HG02571 (cell line): ENCODE results near the gene USP7.
"Not testable (repeated sequence)": the region's sequence is repeated elsewhere in the genome, so short reads cannot be mapped to it uniquely, and the experiment has no call there.

ENCODE experiments used
- ATAC-seq: cut with Tn5 transposase; IDR thresholded peaks from one replicate; pipeline ENCODE4 v1.9.1; 2021; ENCODE audit warnings: mild to moderate bottlenecking, moderate library complexity; ENCODE audit not compliant: unreplicated experiment

Gene USP7

DNA sequence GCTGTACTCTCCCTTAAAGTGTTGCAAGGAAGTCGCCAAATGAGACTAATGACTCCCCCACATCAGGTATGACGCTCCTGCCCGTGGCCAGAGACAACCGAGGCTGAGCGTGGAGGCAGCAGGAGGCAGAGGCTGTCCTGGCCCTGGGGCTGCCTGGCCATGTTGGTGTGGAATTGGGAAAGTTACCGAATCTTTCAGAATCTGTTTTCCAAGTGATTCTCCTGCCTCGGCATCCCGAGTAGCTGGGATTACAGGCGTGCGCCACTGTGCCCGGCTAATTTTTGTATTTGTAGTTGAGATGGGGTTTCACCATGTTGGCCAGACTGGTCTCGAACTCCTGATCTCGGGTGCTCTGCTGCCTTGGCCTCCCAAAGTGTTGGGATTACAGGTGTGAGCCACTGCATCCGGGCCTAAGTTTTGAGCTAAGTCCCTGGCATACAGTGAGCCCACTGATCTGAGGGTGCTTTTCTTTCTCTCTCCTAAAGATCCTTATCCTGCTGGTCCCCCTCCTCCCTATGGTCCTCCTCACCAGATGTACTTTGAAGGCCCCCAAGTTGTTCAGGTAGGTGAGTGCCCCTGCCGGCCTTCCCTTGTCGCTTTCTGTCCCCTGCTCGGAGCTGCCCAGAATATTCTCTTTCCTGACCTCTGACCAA lies 80.9 kb downstream of the USP7 start:
- ATAC-seq: no peak

DNA sequence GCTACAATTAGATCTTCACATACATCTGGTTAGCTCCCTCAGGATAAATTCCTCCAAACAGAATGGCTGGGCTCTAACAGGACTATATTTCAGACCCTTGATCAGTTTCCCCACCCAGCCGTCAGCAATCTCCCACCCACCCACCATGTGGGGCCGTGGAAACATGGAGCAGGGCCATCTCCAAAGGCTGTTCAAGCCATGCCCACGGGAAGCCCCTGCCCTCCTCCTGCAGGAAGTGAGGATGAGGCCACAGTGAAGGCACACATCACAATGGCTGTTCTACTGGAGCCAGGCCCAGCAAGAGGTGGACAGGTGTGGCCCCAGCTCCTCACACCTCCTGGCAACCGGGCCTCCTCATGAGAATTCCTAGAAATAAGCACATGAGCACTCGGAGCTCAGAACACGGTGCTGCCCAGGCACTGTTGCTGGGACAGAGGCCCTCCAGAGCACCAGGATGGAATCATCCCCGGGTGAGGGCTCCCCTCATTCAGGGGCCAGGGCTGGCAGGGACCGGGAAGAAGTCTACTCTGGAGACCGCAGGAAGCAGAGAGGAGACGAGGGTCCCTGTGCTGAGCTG lies 81.6 kb downstream of the USP7 start, which contains the start of gene LITAFD:
Gene LITAFD, plus strand, starts transcription at position 311 of the 577 bp plus-strand sequence. CDS start 2,005 bp downstream, outside the sequence.
- ATAC-seq: no peak

DNA sequence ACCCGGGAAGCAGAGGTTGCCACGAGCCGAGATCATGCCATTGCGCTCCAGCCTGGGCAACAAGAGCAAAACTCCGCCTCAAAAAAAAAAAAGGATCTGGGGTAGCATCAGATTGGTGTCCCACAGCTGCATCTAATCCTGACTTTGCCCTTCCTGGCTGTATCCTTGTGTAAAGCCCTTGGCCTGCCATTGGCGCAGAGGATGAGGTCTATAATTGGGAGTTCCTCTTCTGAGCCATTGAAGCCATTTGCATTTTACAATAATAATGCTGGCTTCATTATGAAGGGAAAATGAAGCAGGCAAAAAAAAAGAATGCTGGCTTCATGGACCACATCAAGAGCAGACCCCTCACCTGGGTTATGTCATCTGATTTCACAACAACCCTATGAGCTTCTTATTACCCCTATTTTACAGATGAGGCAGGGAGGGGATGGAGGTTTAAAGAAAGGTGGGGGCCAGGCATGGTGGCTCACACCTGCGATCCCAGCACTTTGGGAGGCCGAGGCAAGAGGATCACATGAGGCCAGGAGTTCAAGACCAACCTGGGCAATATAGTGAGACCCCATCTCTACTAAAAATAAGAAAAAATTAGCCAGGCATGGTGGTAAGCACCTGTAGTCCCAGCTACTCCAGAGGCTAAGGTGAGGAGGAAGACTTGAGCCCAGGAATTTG lies 82.7 kb downstream of the USP7 start:
- ATAC-seq: no peak

DNA sequence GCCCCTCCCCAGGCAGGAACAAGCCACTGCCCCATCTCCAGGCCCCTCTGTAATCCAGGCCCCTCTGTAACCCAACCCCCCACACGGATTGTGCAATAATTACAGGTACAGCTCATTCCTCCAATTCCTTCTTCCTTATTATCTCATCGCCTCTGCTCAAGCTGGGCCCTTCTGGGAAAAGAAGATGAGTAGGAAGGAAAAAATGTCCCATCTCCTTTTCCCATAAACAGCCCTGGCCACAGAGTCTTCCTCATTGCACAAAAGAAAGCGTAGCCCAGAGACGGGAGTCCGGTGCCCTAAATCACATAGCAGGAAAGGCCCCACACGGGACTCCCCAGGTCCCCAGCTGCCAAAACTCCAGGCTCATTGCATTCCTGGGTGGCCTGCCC lies 85.2 kb downstream of the USP7 start:
- ATAC-seq: no peak

- no peak for ATAC-seq
These were observed 85.7 kb downstream of the USP7 start for GRCh38 chr16:8877894-8878522.

- ATAC-seq: not testable (repeated sequence)
These were observed 88.4 kb downstream of the USP7 start for GRCh38 chr16:8875317-8875716.

GRCh38 chr16:8874388-8874787 lies 89.3 kb downstream of the USP7 start:
- no peak for ATAC-seq

DNA sequence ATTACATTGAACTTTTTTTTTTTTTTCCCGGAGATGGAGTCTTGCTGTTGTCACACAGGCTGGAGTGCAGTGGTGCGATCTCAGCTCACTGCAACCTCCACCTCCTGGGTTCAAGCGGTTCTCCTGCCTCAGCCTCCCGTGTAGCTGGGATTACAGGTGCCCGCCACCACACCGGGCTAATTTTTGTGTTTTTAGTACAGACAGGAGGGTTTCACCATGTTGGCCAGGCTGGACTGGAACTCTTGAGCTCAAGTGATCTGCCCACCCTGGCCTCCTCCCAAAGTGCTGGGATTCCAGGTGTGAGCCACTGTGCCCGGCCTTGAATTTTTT lies 89.9 kb downstream of the USP7 start:
- ATAC-seq: not testable (repeated sequence)

DNA sequence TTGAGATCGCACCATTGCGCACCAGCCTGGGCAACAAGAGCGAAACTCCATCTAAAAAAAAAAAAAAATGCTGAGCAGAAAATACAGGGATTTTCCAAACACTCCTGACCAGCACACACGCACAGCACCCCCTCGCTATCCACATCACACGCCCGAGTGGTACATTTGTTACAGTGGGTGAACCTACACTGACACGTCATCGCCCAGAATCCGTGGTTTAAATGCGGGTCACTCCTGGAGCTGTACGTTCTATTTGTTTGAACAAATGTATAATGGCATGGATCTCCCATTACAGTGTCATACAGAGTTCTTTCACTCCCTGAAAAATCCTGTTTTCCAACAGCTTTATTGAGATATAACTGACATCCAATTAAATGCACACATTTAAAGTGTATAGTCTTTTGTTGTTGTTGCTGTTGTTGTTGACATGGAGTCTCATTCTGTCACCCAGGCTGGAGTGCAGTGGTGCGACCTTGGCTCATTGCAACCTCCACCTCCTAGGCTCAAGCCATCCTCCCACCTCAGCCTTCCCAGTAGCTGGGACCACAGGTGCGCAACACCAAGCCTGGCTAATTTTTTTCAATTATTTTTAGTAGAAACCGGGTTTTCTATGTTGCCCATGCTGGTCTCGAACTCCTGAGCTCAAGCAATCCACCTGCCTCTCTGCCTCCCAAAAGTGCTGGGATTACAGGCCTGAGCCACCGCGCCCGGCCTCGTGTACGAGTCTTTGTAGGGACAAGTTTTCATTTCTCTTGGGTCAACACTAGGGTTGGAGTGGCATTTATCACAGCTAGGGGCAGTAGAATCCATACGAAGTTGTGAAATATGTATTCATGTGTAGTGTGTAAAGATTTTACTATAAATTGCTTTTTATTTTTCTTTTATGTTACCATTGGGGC lies 90.5 kb downstream of the USP7 start:
- ATAC-seq: no peak

DNA sequence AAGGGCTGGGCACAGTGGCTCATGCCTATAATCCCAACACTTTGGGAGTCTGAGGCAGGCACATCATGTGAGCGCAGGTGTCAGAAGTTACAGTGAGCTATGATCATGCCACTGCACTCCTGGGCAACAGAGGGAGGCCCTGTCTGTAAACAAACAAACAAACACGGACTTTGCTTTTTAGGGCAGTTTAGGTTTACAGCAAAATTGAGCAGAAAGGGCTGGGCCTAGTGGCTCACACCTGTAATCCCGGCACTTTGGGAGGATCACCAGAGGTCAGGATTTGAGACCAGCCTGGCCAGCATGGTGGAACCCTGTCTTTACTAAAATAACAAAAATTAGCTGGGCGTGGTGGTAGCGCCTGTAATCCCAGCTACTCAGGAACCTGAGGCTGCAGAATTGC lies 91.6 kb downstream of the USP7 start:
- ATAC-seq: no peak

GRCh38 chr16:8869988-8870241 lies 93.8 kb downstream of the USP7 start:
- ATAC-seq: not testable (repeated sequence)

DNA sequence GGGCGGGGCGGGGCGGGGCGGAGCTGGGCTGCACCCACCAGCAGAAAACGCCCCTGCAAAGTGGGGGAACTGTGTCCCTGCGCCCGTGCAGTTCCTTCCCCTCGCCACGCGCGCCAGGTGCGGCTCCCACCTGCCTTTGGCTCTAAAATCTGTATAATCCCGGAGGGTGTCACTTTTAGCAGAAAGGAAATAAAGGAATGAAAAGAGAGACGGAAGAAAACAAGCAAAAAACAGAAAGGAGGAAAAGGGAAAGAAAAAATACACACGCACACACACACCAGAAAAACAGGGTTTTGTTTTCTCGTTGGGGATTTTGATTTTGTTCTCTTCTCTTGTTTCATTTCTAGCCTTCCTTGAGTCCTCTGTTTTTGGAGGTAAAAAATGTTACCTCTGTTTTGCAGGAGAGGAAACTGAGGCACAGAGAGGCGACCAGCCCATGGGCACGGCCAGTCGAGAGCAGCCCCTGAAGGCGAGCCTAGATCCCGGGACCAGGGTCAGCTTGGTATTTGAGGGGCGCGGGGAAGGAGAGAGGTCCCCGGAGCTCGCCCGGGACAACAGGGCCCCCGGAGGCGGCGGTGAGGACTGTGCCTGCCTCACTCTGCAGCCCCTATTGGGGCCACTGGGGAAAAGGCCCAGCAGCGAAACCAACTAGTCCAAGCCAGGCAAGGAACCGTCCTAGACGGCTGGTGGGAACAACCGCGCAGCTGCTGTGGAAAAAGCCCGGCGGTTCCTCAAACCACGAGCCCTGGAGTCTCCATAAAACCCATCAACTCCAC lies 94.3 kb downstream of the USP7 start:
- no peak for ATAC-seq

DNA sequence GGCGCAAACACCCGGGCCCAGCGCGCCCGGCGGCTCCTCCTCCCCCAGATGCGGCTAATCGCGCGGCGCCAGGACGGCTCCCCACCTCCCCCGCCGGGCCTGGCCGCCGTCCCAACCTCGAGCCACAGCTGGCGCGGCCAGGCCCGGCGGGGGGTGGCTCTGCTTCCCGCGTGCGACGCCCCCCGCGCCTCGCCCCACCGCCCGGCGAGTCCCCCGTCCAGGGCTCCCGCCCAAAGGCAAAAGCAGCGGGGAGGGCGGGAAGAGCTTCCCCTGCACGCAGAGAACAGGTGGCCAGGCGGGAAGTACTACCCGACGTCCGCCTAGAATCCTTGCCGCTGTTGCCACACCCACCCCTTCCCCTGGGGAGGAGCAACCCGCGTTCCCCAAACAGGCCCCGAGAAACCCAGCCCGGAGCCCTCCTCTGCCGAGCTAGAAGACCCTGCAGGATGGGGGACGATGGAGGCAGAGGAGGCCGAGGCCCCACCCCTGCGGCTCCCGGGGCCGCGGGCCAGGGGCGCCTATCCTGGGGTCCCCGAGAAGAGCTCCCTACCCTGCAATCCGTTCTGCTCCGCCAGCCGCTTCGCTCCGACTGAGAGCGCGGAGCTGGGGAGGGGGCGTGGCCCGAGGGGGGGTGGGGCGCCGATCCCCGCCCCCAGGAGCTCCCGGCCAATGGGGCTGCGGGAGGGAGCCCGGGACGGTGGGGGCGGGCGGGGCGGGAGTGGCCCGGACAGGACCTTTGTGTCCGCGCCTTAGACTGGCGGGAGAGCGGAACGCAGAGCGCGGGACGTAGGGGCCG lies 95.1 kb downstream of the USP7 start, which contains the start of gene CARHSP1:
Gene CARHSP1, minus strand, starts transcription at position 591 of the 796 bp plus-strand sequence. CDS start 9,678 bp downstream, outside the sequence.
- peak; percentile 55 for ATAC-seq

DNA sequence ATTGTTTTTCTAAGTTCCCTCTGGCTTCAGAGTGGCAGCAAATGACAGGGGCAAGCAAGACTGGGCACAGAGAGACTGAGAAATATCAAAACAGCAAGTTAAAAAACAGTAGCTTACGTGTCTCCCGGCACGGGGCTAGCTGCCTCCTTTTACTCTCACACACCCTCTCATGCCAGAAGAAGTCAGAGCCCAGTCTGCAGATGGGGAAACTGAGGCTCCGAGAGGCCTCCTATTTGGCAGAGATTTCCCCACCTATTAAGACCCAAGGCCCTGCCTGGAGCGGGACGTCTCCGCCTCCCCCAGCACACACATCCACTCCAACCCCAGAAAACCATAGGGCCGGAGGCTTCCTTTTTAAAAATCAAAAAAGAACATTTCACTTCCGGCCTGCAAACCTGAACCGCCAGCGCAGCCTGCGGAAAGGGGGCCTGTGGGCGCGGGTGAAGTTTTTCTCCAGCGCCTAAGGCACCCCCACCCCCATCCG lies 95.7 kb downstream of the USP7 start:
- peak; percentile 1 for ATAC-seq

- no peak for ATAC-seq
These were observed 96.3 kb downstream of the USP7 start for GRCh38 chr16:8867216-8867931.

- no peak for ATAC-seq
These were observed 96.9 kb downstream of the USP7 start for GRCh38 chr16:8866884-8867215.

- no peak for ATAC-seq
These were observed 97.4 kb downstream of the USP7 start for GRCh38 chr16:8866118-8866883.
